K562 (cell line): ENCODE measurements around the gene PRSS57. TPM values are rescaled to one million over a fixed set of nuclear protein-coding genes. Genes with fewer than 3 reads are reported as not detected.

ENCODE experiments used
- EGR1 ChIP-seq: fragments of 450-650 bp; conservative IDR thresholded peaks from 2 replicates; pipeline ENCODE4 v1.6.1; 2017; ENCODE audit warnings: mild to moderate bottlenecking
- FOXP4 ChIP-seq: sonication (generic); formaldehyde crosslinking; IDR thresholded peaks from 2 replicates; pipeline ENCODE4 v1.8.0; 2022; ENCODE audit warnings: mild to moderate bottlenecking, missing genetic modification reagents, borderline replicate concordance
- HCFC1 ChIP-seq: IDR thresholded peaks from 2 replicates; pipeline ENCODE4 v1.6.1; 2012; ENCODE audit warnings: low read depth, low read length, improper control_type of control experiment
- JUN ChIP-seq, 2 experiments: sonication (generic) in 1 of 2; formaldehyde crosslinking in 1 of 2; IDR thresholded peaks; 2 replicates each; pipeline versions ENCODE4 v1.6.1 to v1.8.0; 2012 to 2022; ENCODE audit warnings: borderline replicate concordance in 2 of 2, mild to moderate bottlenecking in 2 of 2, improper control_type of control experiment in 1 of 2, low read depth in 1 of 2, low read length in 1 of 2, missing genetic modification reagents in 1 of 2
- KLF10 ChIP-seq: fragments of 250-450 bp; sonication (Bioruptor Pico); IDR thresholded peaks from 2 replicates; pipeline ENCODE4 v1.6.1; 2021; ENCODE audit warnings: matching md5 sums
- MTA3 ChIP-seq: fragments of 450-650 bp; formaldehyde crosslinking; IDR thresholded peaks from 2 replicates; pipeline ENCODE4 v1.6.1; 2017; ENCODE audit warnings: mild to moderate bottlenecking, borderline replicate concordance
- NR3C1 ChIP-seq: sonication (generic); formaldehyde crosslinking; IDR thresholded peaks from 2 replicates; pipeline ENCODE4 v1.8.1; 2022; ENCODE audit warnings: missing genetic modification reagents
- ZBTB40 ChIP-seq, 2 experiments: fragments of 450-650 bp in 1 of 2; sonication (generic) in 1 of 2; formaldehyde crosslinking in 1 of 2; IDR thresholded peaks; 2 replicates each; pipeline versions ENCODE4 v1.7.1 to v1.9.0; 2016 to 2022; ENCODE audit warnings: inconsistent platforms in 1 of 2, mild to moderate bottlenecking in 1 of 2, missing genetic modification reagents in 1 of 2
- ZNF668 ChIP-seq: fragments of 250-450 bp; sonication (Bioruptor Pico); IDR thresholded peaks from 2 replicates; pipeline ENCODE4 v1.8.0; 2022; ENCODE audit warnings: mild to moderate bottlenecking, inconsistent platforms
- polyA plus RNA-seq, 8 experiments: library from polyadenylated mRNA; depleted of rRNA in 4 of 8; stranded (reverse) in 5 of 8; unstranded in 3 of 8; fragments of >200 nt; fragmentation: Nextera tagmentation in 2 of 8; fragmentation: Illumina TruSeq in 1 of 8; extraction: Ambion mirVana in 2 of 8; extraction: Trizol in 1 of 8; gene quantifications; 2 replicates each; pipeline versions ENCODE4 v1.2.1 to v1.2.3, GENCODE V29; 2011 to 2014; ENCODE audit warnings: inconsistent platforms in 1 of 8, missing spikeins in 1 of 8
- total RNA-seq, 7 experiments: library from RNA; depleted of rRNA in 6 of 7; stranded (reverse); fragments of >200 nt in 6 of 7; fragmentation: Illumina TruSeq in 2 of 7; extraction: Trizol in 2 of 7; gene quantifications; 2 replicates each; pipeline versions ENCODE4 v1.2.1 to v1.2.3, GENCODE V29; 2011 to 2021; ENCODE audit warnings: low replicate concordance in 1 of 7

Gene PRSS57
- total and polyA plus RNA-seq, 9 of the 15 experiments (the other 6 are each of a cell fraction or from before 2014, with no cell fraction given) = 0.06 to 2.5 (median 1.3) TPM; not detected in 3

GRCh38 chr19:662962-663681 lies 32.1 kb downstream of the PRSS57 start, which contains the start of gene RNF126 (continued):
- TF ChIP-seq FOXP4 = 0 out of 2 replicates have a peak, but pooled peaks have one; percentile 35
- TF ChIP-seq ZBTB40 (IDR thresholded peaks at IDR 0.05) = 0 out of 2 replicates have a peak, but pooled peaks have one; percentile 15
- TF ChIP-seq ZBTB40 (CRISPR knock-in tag; IDR thresholded peaks at IDR 0.05) = no peak
- no peak for TF ChIP-seq KLF10 (CRISPR knock-in tag)
- TF ChIP-seq JUN (IDR thresholded peaks at IDR 0.05; ENCODE audit: borderline replicate concordance, low read depth, low read length) = 0 out of 2 replicates have a peak, but pooled peaks have one; percentile 30
- no peak for TF ChIP-seq JUN (CRISPR knock-in tag; IDR thresholded peaks at IDR 0.05; ENCODE audit: borderline replicate concordance)
- no peak for TF ChIP-seq ZNF668 (CRISPR knock-in tag)
- TF ChIP-seq HCFC1 = peak; percentile 62
- peak; percentile 5; the same call in 1 of the 2 replicates for TF ChIP-seq NR3C1
- peak; percentile 21; the same call in 1 of the 2 replicates for TF ChIP-seq EGR1
- peak; percentile 86; the same call in 1 of the 2 replicates for TF ChIP-seq MTA3
